ENCODE measurements around the gene BICC1. TPM values are rescaled to one million over a fixed set of nuclear protein-coding genes. Genes with fewer than 3 reads are reported as not detected.

The BICC1 gene
- total RNA-seq, 4 donors from 2014 or later = 1.3 to 29.7 (median 17.5) TPM

GRCh38 chr10:58826694-58827093 is 314.0 kb downstream of the BICC1 start:
- no peak for DNase-seq
- H3K36me3 ChIP-seq = no peaks in the 10 kb centered on the region
- no peaks in the 10 kb centered on the region for H3K27me3 ChIP-seq
- H3K27ac ChIP-seq = no peak overlapping the region
- no peak overlapping the region for H3K4me3 ChIP-seq
- H3K9me3 ChIP-seq = no peaks in the 10 kb centered on the region
- no peaks in the 10 kb centered on the region for H3K4me1 ChIP-seq
- TF ChIP-seq CTCF (IDR thresholded peaks at IDR 0.05) = no peak
- no peak for TF ChIP-seq POLR2A (IDR thresholded peaks at IDR 0.05)
- intact Hi-C loops (cut with DNase I; ENCODE audit: low total_unique reads) = no loop called here

- TF ChIP-seq POLR2A (IDR thresholded peaks at IDR 0.05) (no peak), CTCF (IDR thresholded peaks at IDR 0.05) (no peak)
- H3K4me1 ChIP-seq = no peaks in the 10 kb centered on the region
- H3K36me3 ChIP-seq = no peaks in the 10 kb centered on the region
- DNase-seq = no peak
- intact Hi-C loops (cut with DNase I; ENCODE audit: low total_unique reads) = no loop called here
- no peak overlapping the region for H3K4me3 ChIP-seq
- no peak overlapping the region for H3K27ac ChIP-seq
- no peaks in the 10 kb centered on the region for H3K27me3 ChIP-seq
- no peaks in the 10 kb centered on the region for H3K9me3 ChIP-seq
Observed at GRCh38 chr10:58827381-58827780, 314.7 kb downstream of the BICC1 start.

GRCh38 chr10:58829839-58830238 is 317.2 kb downstream of the BICC1 start:
- Histone ChIP-seq H3K9me3 (no peaks in the 10 kb centered on the region), H3K4me1 (no peaks in the 10 kb centered on the region), H3K36me3 (no peaks in the 10 kb centered on the region), H3K27ac (no peak overlapping the region), H3K27me3 (no peaks in the 10 kb centered on the region), H3K4me3 (no peak overlapping the region)
- DNase-seq = no peak
- intact Hi-C loops (cut with DNase I; ENCODE audit: low total_unique reads) = no loop called here
- TF ChIP-seq POLR2A (IDR thresholded peaks at IDR 0.05) = no peak
- TF ChIP-seq CTCF (IDR thresholded peaks at IDR 0.05) = no peak

GRCh38 chr10:58830697-58831096 is 318.0 kb downstream of the BICC1 start:
- no peak for TF ChIP-seq POLR2A (IDR thresholded peaks at IDR 0.05)
- TF ChIP-seq CTCF (IDR thresholded peaks at IDR 0.05) = no peak
- Histone ChIP-seq H3K27me3 (no peaks in the 10 kb centered on the region), H3K4me1 (no peaks in the 10 kb centered on the region), H3K4me3 (no peak overlapping the region), H3K27ac (no peak overlapping the region), H3K9me3 (no peaks in the 10 kb centered on the region), H3K36me3 (no peaks in the 10 kb centered on the region)
- no peak for DNase-seq
- intact Hi-C loops (cut with DNase I; ENCODE audit: low total_unique reads) = no loop called here

GRCh38 chr10:58833771-58834561 is 321.3 kb downstream of the BICC1 start:
- TF ChIP-seq CTCF (IDR thresholded peaks at IDR 0.05) (no peak), POLR2A (IDR thresholded peaks at IDR 0.05) (no peak)
- H3K4me1 ChIP-seq = no peaks in the 10 kb centered on the region
- no peaks in the 10 kb centered on the region for H3K27me3 ChIP-seq
- DNase-seq = no peak
- no peaks in the 10 kb centered on the region for H3K9me3 ChIP-seq
- intact Hi-C loops (cut with DNase I; ENCODE audit: low total_unique reads) = no loop called here
- no peak overlapping the region for H3K4me3 ChIP-seq
- peak overlapping the region; percentile 23 to 38 for H3K27ac ChIP-seq
- no peaks in the 10 kb centered on the region for H3K36me3 ChIP-seq
